SK-N-SH (cell line): Measurements from ENCODE around the gene TBCCD1. TPM values are rescaled to one million over a fixed set of nuclear protein-coding genes. Genes with fewer than 3 reads are reported as not detected.
A peak's percentile ranks its signal among the peaks of the same experiment; 100 is the strongest.
"Not testable (repeated sequence)": the region's sequence is repeated elsewhere in the genome, so short reads cannot be mapped to it uniquely, and the experiment has no call there.

ENCODE experiments used
- CTCF ChIA-PET: fragments of 300-600, 350-600 bp; formaldehyde crosslinking; extraction: SDS; loops from one replicate; lab custom pipeline; 2021; lab: Yijun Ruan, JAX
- POLR2A ChIA-PET: fragments of 350-600 bp; sonication (Branson Sonifier 250); formaldehyde crosslinking; extraction: SDS; loops from one replicate; lab custom pipeline; 2020; ENCODE audit warnings: antibody characterized with exemption, inconsistent platforms; lab: Yijun Ruan, JAX
- DNase-seq: peaks from one replicate; pipeline ENCODE4 v3.0.0; 2012
- H2AFZ ChIP-seq: fragments of 200-600 bp; sonication (generic); 2 replicates; pipeline ENCODE4 v1.8.1; 2016; ENCODE audit warnings: antibody characterized with exemption, mild to moderate bottlenecking, low read depth
- H3F3A ChIP-seq: fragments of 200-600 bp; sonication (generic); replicated peaks from 2 replicates; pipeline ENCODE3; 2016; ENCODE audit warnings: antibody characterized with exemption, mild to moderate bottlenecking; ENCODE audit not compliant: insufficient read depth
- H3K27ac ChIP-seq, 2 experiments: fragments of 200-500 bp in 1 of 2; fragments of 200-600 bp in 1 of 2; sonication (Bioruptor generic) in 1 of 2; sonication (generic), shearing (Covaris generic) in 1 of 2; 2 replicates each; pipeline versions ENCODE4 v1.5.1 to v1.6.1; 2014 to 2016; ENCODE audit warnings: low read depth in 2 of 2, inconsistent platforms in 1 of 2, low read length in 1 of 2, mild to moderate bottlenecking in 1 of 2, mixed read lengths in 1 of 2
- H3K27me3 ChIP-seq: fragments of 200-600 bp; sonication (generic), shearing (Covaris generic); 2 replicates; pipeline ENCODE4 v1.6.1; 2016; ENCODE audit warnings: mixed run types; ENCODE audit not compliant: insufficient read depth
- H3K36me3 ChIP-seq, 2 experiments: fragments of 200-500 bp in 1 of 2; fragments of 200-600 bp in 1 of 2; sonication (Bioruptor generic) in 1 of 2; sonication (generic) in 1 of 2; replicated peaks in 1 of 2; 2 replicates each; pipeline versions ENCODE3 to v1.5.1; 2014 to 2016; ENCODE audit warnings: low read length in 1 of 2, mild to moderate bottlenecking in 1 of 2; ENCODE audit not compliant: insufficient read depth in 2 of 2, control insufficient read depth in 1 of 2
- H3K4me1 ChIP-seq, 2 experiments: fragments of 200-500 bp in 1 of 2; fragments of 200-600 bp in 1 of 2; sonication (Bioruptor generic) in 1 of 2; sonication (generic), shearing (Covaris generic) in 1 of 2; 2 replicates each; pipeline versions ENCODE4 v1.5.1 to v1.6.1; 2014 to 2016; ENCODE audit warnings: low read depth in 1 of 2, low read length in 1 of 2, mixed run types in 1 of 2; ENCODE audit not compliant: insufficient read depth in 2 of 2, control insufficient read depth in 1 of 2
- H3K4me2 ChIP-seq: fragments of 200-600 bp; sonication (generic), shearing (Covaris generic); 2 replicates; pipeline ENCODE4 v1.6.1; 2017; ENCODE audit warnings: mixed run types
- H3K4me3 ChIP-seq, 2 experiments: fragments of 200-500 bp in 1 of 2; fragments of 200-600 bp in 1 of 2; sonication (Bioruptor generic) in 1 of 2; sonication (generic), shearing (Covaris generic) in 1 of 2; 2 replicates each; pipeline versions ENCODE4 v1.5.1 to v1.8.1; 2014 to 2016; ENCODE audit warnings: low read depth in 2 of 2, inconsistent platforms in 1 of 2, low read length in 1 of 2, mild to moderate bottlenecking in 1 of 2, mixed read lengths in 1 of 2, moderate library complexity in 1 of 2
- H3K79me2 ChIP-seq: fragments of 200-600 bp; sonication (generic); 2 replicates; pipeline ENCODE4 v1.8.1; 2017; ENCODE audit warnings: mild to moderate bottlenecking; ENCODE audit not compliant: insufficient read depth
- H3K9ac ChIP-seq: fragments of 200-600 bp; sonication (generic); 2 replicates; pipeline ENCODE4 v1.6.1; 2017; ENCODE audit warnings: mixed run types
- H3K9me2 ChIP-seq: fragments of 200-600 bp; sonication (generic); 2 replicates; pipeline ENCODE4 v1.6.1; 2017; ENCODE audit warnings: mixed run types
- H3K9me3 ChIP-seq: fragments of 200-600 bp; sonication (generic); 2 replicates; pipeline ENCODE4 v1.6.1; 2017; ENCODE audit warnings: mixed run types, mild to moderate bottlenecking, moderate library complexity
- H4K20me1 ChIP-seq: fragments of 200-600 bp; sonication (generic); 2 replicates; pipeline ENCODE4 v1.6.1; 2017; ENCODE audit warnings: mild to moderate bottlenecking, mixed run types; ENCODE audit not compliant: insufficient read depth
- CHD2 ChIP-seq: fragments of 150-350 bp; IDR thresholded peaks from 2 replicates; pipeline ENCODE4 v1.6.1; 2018; ENCODE audit warnings: low read length; ENCODE audit not compliant: partially characterized antibody
- ELF1 ChIP-seq: IDR thresholded peaks from 2 replicates; pipeline ENCODE4 v1.4.0; 2012
- EZH2phosphoT487 ChIP-seq: fragments of 200-600 bp; sonication (generic); IDR thresholded peaks from 2 replicates; pipeline ENCODE4 v1.6.1; 2017; ENCODE audit warnings: low read depth, mixed run types, mild to moderate bottlenecking, antibody characterized with exemption, moderate library complexity, borderline replicate concordance
- FOXJ3 ChIP-seq: sonication (generic); formaldehyde crosslinking; IDR thresholded peaks from 2 replicates; pipeline ENCODE4 v1.5.1; 2020; ENCODE audit warnings: mild to moderate bottlenecking, missing genetic modification reagents
- FOXM1 ChIP-seq: IDR thresholded peaks from 2 replicates; pipeline ENCODE4 v1.4.0; 2012; ENCODE audit warnings: low read depth, mild to moderate bottlenecking
- GABPA ChIP-seq: IDR thresholded peaks from 2 replicates; pipeline ENCODE4 v1.4.0; 2012; ENCODE audit warnings: low read depth, mild to moderate bottlenecking
- NRF1 ChIP-seq: IDR thresholded peaks from 2 replicates; pipeline ENCODE4 v1.6.1; 2012; ENCODE audit warnings: low read depth, mild to moderate bottlenecking, low read length
- POLR2AphosphoS5 ChIP-seq: IDR thresholded peaks from 2 replicates; pipeline ENCODE4 v1.6.1; 2012; ENCODE audit warnings: low read depth, low read length
- RCOR1 ChIP-seq: fragments of 150-350 bp; IDR thresholded peaks from 2 replicates; pipeline ENCODE4 v1.6.1; 2017; ENCODE audit warnings: antibody characterized with exemption, low read length
- REST ChIP-seq: IDR thresholded peaks from 2 replicates; pipeline ENCODE4 v1.6.1; 2012; ENCODE audit warnings: mild to moderate bottlenecking, low read depth, low read length, moderate library complexity
- RFX5 ChIP-seq: IDR thresholded peaks from 2 replicates; pipeline ENCODE4 v1.6.1; 2012; ENCODE audit warnings: mild to moderate bottlenecking, improper control_type of control experiment, low read length
- SIN3A ChIP-seq: IDR thresholded peaks from 2 replicates; pipeline ENCODE4 v1.6.1; 2012; ENCODE audit warnings: low read depth, mild to moderate bottlenecking, low read length, moderate library complexity, borderline replicate concordance
- TCF12 ChIP-seq: IDR thresholded peaks from 2 replicates; pipeline ENCODE4 v1.4.0; 2012
- TEAD4 ChIP-seq: IDR thresholded peaks from 2 replicates; pipeline ENCODE4 v1.4.0; 2012; ENCODE audit warnings: mild to moderate bottlenecking, borderline replicate concordance; ENCODE audit not compliant: insufficient read depth
- USF1 ChIP-seq: IDR thresholded peaks from 2 replicates; pipeline ENCODE4 v1.4.0; 2012; ENCODE audit warnings: low read depth, borderline replicate concordance
- WGBS: methylation state at CpG from one replicate; pipeline ENCODE4 v1.1.6; 2017; ENCODE audit warnings: low lambda C conversion rate; 5-methylcytosine and 5-hydroxymethylcytosine counted together
- polyA plus RNA-seq, 3 experiments: library from polyadenylated mRNA; depleted of rRNA; stranded (reverse); fragments of >200 nt; gene quantifications; 2 replicates each; pipeline ENCODE4 v1.2.3, GENCODE V29; 2012

Gene TBCCD1
- polyA plus RNA-seq, 1 of the 3 experiments (the other 2 are of a cell fraction), result 6.5 TPM

- no peak for TF ChIP-seq REST
- TF ChIP-seq ELF1, result no peak
- TF ChIP-seq NRF1, result no peak
- TF ChIP-seq FOXJ3, result peak; percentile 84
- peak; percentile 61 for TF ChIP-seq TCF12
- no peak for TF ChIP-seq EZH2phosphoT487
- TF ChIP-seq USF1, result no peak
- TF ChIP-seq CHD2, result peak; percentile 72
- no peak for TF ChIP-seq GABPA
- TF ChIP-seq FOXM1, result no peak
- TF ChIP-seq, all 33 proteins: peak for 8
These were observed 34.5 kb downstream of the TBCCD1 start (continued) for GRCh38 chr3:186532598-186533072.

GRCh38 chr3:186531694-186532093, 35.4 kb downstream of the TBCCD1 start:
- H3F3A ChIP-seq, H3K9ac ChIP-seq, H3K4me3 ChIP-seq, POLR2A ChIA-PET, H3K9me2 ChIP-seq, H3K79me2 ChIP-seq, H3K9me3 ChIP-seq, H3K27me3 ChIP-seq, DNase-seq, H3K4me2 ChIP-seq, H3K36me3 ChIP-seq, H2AFZ ChIP-seq, H4K20me1 ChIP-seq: not testable (repeated sequence)
- CTCF ChIA-PET, result interaction anchor here (14.3 kb wide), 1 partner anchor 273 kb away, joined by 242 read pairs; no protein-coding TSS in a partner anchor
- H3K4me1 ChIP-seq, result peaks cover 0 to 11% of the 10 kb centered on the region in 2 experiments; a peak in 3 of 4 replicates
- peak overlapping the region in 1 of 2 experiments; percentile 98; a peak in 2 of 4 replicates for H3K27ac ChIP-seq
- 69% methylated on average over 3 of the region's 3 CpGs for WGBS

- Histone ChIP-seq H3K27me3 (no peaks in the 10 kb centered on the region; the same call in 1 of the 2 replicates), H3K4me3 (no peak overlapping the region), H3K9me2 (no peaks in the 10 kb centered on the region), H4K20me1 (no peaks in the 10 kb centered on the region), H3K9ac (no peak overlapping the region), H3K4me1 (peaks cover 0 to 7% of the 10 kb centered on the region in 2 experiments; a peak in 3 of 4 replicates), H3K9me3 (no peaks in the 10 kb centered on the region), H3K79me2 (no peaks in the 10 kb centered on the region), H2AFZ (no peak overlapping the region), H3K4me2 (no peak overlapping the region), H3F3A (no peaks in the 10 kb centered on the region), H3K36me3 (no peaks in the 10 kb centered on the region), H3K27ac (peak overlapping the region in 1 of 2 experiments; percentile 67; a peak in 1 of 4 replicates)
- no peak for DNase-seq
- CTCF ChIA-PET, result no interaction called here
- TF ChIP-seq NRF1 (no peak), POLR2AphosphoS5 (no peak), TEAD4 (no peak), GABPA (no peak), SIN3A (no peak), FOXJ3 (no peak), RFX5 (no peak), RCOR1 (no peak)
- POLR2A ChIA-PET, result no interaction called here
These were observed 36.7 kb downstream of the TBCCD1 start for GRCh38 chr3:186530415-186530814.
